Effector memory CD8-positive, alpha-beta T cell (primary cell): ENCODE measurements around the gene MTHFD1L.
A peak's percentile ranks its signal among the peaks of the same experiment; 100 is the strongest.

ENCODE experiments used
- ATAC-seq: fragments of 150-1000 bp; cut with Tn5 transposase; replicated peaks from 2 replicates; pipeline ENCODE4 v1.10.0; 2021; ENCODE audit warnings: mild to moderate bottlenecking, moderate library complexity
- DNase-seq, 3 experiments: peaks; one replicate each; pipeline ENCODE4 v3.0.0; 2021
- H3K27ac Mint-ChIP-seq, 2 donors: one replicate each; pipeline ENCODE4 v1.8.0; 2022; ENCODE audit warnings: mild to moderate bottlenecking in 2 of 2, mixed read lengths in 2 of 2, moderate library complexity in 2 of 2
- H3K27me3 Mint-ChIP-seq, 2 donors: one replicate each; pipeline ENCODE4 v1.8.0; 2022; ENCODE audit warnings: mixed read lengths in 2 of 2
- H3K36me3 Mint-ChIP-seq: one replicate; pipeline ENCODE4 v1.8.0; 2022; ENCODE audit warnings: mild to moderate bottlenecking, moderate library complexity, mixed read lengths; ENCODE audit not compliant: insufficient read depth
- H3K4me1 Mint-ChIP-seq, 2 donors: one replicate each; pipeline ENCODE4 v1.8.0; 2022; ENCODE audit warnings: low read depth in 2 of 2, mixed read lengths in 2 of 2
- H3K4me3 Mint-ChIP-seq, 2 donors: one replicate each; pipeline ENCODE4 v1.8.0; 2022; ENCODE audit warnings: mild to moderate bottlenecking in 2 of 2, mixed read lengths in 2 of 2, moderate library complexity in 2 of 2
- H3K9me3 Mint-ChIP-seq, 2 donors: one replicate each; pipeline ENCODE4 v1.8.0; 2022; ENCODE audit warnings: mixed read lengths in 2 of 2

The MTHFD1L gene

GRCh38 chr6:151016107-151016506 is 150.6 kb downstream of the MTHFD1L start:
- H3K27me3 Mint-ChIP-seq: no peaks in the 10 kb centered on the region
- peaks cover 3 to 5% of the 10 kb centered on the region in 2 donors for H3K4me1 Mint-ChIP-seq
- ATAC-seq (no peak), DNase-seq (no peak)
- peaks cover 4% of the 10 kb centered on the region for H3K36me3 Mint-ChIP-seq
- H3K27ac Mint-ChIP-seq: no peak overlapping the region
- H3K4me3 Mint-ChIP-seq: no peak overlapping the region
- H3K9me3 Mint-ChIP-seq: no peaks in the 10 kb centered on the region

- Mint-ChIP-seq H3K36me3 (peaks cover 4% of the 10 kb centered on the region), H3K4me1 (peaks cover 3 to 5% of the 10 kb centered on the region in 2 donors), H3K4me3 (no peak overlapping the region), H3K27ac (no peak overlapping the region), H3K27me3 (no peaks in the 10 kb centered on the region), H3K9me3 (no peaks in the 10 kb centered on the region)
- DNase-seq (no peak), ATAC-seq (no peak)
Observed at GRCh38 chr6:151018046-151018445, 152.5 kb downstream of the MTHFD1L start.

DNA sequence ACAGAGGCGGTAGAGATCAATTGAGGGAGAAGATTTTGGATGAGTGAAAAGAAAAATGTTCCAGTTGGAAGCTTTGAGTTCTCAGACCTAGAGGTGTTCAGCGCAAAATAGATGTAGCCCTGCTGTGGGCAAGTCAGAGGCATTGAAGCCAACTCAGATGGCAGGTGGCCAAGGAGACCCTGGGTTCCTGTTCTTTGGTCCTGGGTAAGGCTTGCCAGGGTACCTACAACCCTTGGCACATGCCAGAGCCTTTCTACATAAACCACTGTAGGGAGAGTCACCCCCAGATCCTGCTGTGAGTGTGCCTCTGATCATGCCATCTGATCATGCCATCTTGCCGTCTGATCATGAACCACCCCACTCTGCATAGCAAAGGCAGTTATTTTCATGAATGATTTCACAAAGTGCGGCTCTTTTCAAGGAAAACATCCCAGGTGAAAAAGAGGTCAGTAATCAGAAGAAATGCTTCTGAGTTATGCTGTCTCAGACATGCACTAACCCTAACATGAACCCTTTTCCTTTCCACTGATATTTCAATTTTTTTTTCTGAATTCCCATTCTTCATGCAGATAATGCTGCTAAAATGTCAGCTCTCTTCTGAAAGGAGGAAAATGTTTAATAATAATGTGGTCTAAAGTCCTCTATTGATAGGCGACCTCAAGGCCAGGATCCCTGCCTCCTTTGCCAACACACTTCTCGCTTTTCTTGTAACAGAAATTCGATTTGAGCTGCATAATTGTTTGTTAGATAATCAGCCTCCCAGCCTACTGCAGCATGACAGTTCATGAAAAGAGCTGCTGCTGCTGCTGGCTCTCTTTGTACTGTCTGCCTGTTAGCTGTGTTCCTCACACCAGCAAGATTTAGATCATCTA is 153.6 kb downstream of the MTHFD1L start:
- DNase-seq (no peak), ATAC-seq (no peak)
- Mint-ChIP-seq H3K36me3 (peaks cover 4% of the 10 kb centered on the region), H3K27me3 (no peaks in the 10 kb centered on the region), H3K9me3 (no peaks in the 10 kb centered on the region), H3K4me1 (peaks cover 3 to 5% of the 10 kb centered on the region in 2 donors), H3K27ac (no peak overlapping the region), H3K4me3 (no peak overlapping the region)

GRCh38 chr6:151021896-151022295 is 156.4 kb downstream of the MTHFD1L start:
- ATAC-seq (no peak), DNase-seq (no peak)
- Mint-ChIP-seq H3K4me1 (no peaks in the 10 kb centered on the region), H3K27me3 (no peaks in the 10 kb centered on the region), H3K27ac (no peak overlapping the region), H3K9me3 (no peaks in the 10 kb centered on the region), H3K36me3 (peaks cover 4% of the 10 kb centered on the region), H3K4me3 (no peak overlapping the region)

GRCh38 chr6:151022492-151022891 is 157.0 kb downstream of the MTHFD1L start:
- no peak for ATAC-seq
- no peaks in the 10 kb centered on the region for H3K27me3 Mint-ChIP-seq
- no peaks in the 10 kb centered on the region for H3K4me1 Mint-ChIP-seq
- no peaks in the 10 kb centered on the region for H3K9me3 Mint-ChIP-seq
- H3K27ac Mint-ChIP-seq: no peak overlapping the region
- DNase-seq: no peak
- H3K36me3 Mint-ChIP-seq: no peaks in the 10 kb centered on the region
- no peak overlapping the region for H3K4me3 Mint-ChIP-seq

- H3K4me1 Mint-ChIP-seq: peaks cover 2% of the 10 kb centered on the region in 2 donors
- no peaks in the 10 kb centered on the region for H3K27me3 Mint-ChIP-seq
- H3K9me3 Mint-ChIP-seq: no peaks in the 10 kb centered on the region
- no peak overlapping the region for H3K27ac Mint-ChIP-seq
- no peak overlapping the region for H3K4me3 Mint-ChIP-seq
- ATAC-seq: no peak
- H3K36me3 Mint-ChIP-seq: no peaks in the 10 kb centered on the region
- DNase-seq: no peak
Observed at GRCh38 chr6:151023342-151023741, 157.8 kb downstream of the MTHFD1L start.

DNA sequence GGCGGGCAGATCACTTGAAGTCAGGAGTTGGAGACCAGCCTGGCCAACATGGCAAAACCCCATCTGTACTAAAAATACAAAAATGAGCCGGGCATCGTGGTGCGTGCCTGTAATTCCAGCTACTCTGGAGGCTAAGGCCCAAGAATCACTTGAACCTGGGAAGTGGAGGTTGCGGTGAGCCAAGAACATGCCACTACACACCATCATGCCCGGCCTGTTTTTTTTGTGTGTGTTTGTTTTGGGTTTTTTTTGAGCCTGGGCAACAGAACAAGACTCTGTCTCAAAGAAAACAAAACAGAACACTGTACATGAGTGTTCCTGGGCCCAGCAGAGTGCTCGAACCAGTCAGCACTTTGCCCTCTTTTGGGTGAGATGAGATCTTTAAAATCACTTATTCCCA is 159.1 kb downstream of the MTHFD1L start:
- peaks cover 5 to 7% of the 10 kb centered on the region in 2 donors for H3K4me1 Mint-ChIP-seq
- no peak for DNase-seq
- no peaks in the 10 kb centered on the region for H3K36me3 Mint-ChIP-seq
- no peak overlapping the region for H3K27ac Mint-ChIP-seq
- ATAC-seq: no peak
- no peak overlapping the region for H3K4me3 Mint-ChIP-seq
- no peaks in the 10 kb centered on the region for H3K27me3 Mint-ChIP-seq
- no peaks in the 10 kb centered on the region for H3K9me3 Mint-ChIP-seq

- no peak overlapping the region for H3K4me3 Mint-ChIP-seq
- H3K36me3 Mint-ChIP-seq: no peaks in the 10 kb centered on the region
- no peaks in the 10 kb centered on the region for H3K9me3 Mint-ChIP-seq
- no peaks in the 10 kb centered on the region for H3K27me3 Mint-ChIP-seq
- H3K27ac Mint-ChIP-seq: no peak overlapping the region
- ATAC-seq: no peak
- peaks cover 5 to 7% of the 10 kb centered on the region in 2 donors for H3K4me1 Mint-ChIP-seq
- DNase-seq: no peak
Observed at GRCh38 chr6:151025076-151025475, 159.6 kb downstream of the MTHFD1L start.

DNA sequence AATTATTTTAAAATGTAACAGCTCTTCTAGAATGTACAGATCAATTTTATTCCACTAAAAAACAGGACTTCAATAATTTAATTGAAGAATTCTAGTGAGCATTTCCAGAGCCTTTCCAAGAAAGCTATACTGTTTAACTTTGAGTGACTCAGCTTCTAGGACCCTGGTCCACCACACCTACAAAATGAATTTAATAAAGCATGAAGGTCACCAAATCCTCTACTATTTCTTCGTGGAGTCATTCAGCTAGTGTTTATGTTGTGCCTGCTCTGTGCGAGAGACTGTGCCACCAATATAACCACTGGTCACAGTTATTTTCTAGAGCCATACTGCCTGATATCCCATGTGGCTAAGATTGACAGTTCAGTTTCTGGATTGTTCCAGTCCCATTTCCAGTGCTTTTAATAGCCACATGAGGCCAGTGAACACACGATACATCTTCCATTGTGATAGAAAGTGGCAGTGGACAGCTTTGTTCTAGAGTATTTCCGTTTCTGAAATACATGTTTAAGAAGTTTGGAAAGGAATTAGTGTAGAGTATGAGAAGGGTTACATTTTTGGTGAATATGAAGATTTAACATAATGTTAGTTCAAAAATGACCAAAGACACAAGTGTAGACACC is 160.7 kb downstream of the MTHFD1L start:
- H3K27ac Mint-ChIP-seq: no peak overlapping the region
- ATAC-seq (no peak), DNase-seq (no peak)
- H3K4me1 Mint-ChIP-seq: peaks cover 5 to 7% of the 10 kb centered on the region in 2 donors
- H3K27me3 Mint-ChIP-seq: no peaks in the 10 kb centered on the region
- no peaks in the 10 kb centered on the region for H3K9me3 Mint-ChIP-seq
- no peaks in the 10 kb centered on the region for H3K36me3 Mint-ChIP-seq
- no peak overlapping the region for H3K4me3 Mint-ChIP-seq

- H3K9me3 Mint-ChIP-seq: no peaks in the 10 kb centered on the region
- no peak for ATAC-seq
- no peaks in the 10 kb centered on the region for H3K27me3 Mint-ChIP-seq
- no peaks in the 10 kb centered on the region for H3K36me3 Mint-ChIP-seq
- DNase-seq: no peak
- no peak overlapping the region for H3K27ac Mint-ChIP-seq
- H3K4me3 Mint-ChIP-seq: no peak overlapping the region
- peaks cover 5 to 7% of the 10 kb centered on the region in 2 donors for H3K4me1 Mint-ChIP-seq
Observed at GRCh38 chr6:151027295-151027747, 161.8 kb downstream of the MTHFD1L start.

DNA sequence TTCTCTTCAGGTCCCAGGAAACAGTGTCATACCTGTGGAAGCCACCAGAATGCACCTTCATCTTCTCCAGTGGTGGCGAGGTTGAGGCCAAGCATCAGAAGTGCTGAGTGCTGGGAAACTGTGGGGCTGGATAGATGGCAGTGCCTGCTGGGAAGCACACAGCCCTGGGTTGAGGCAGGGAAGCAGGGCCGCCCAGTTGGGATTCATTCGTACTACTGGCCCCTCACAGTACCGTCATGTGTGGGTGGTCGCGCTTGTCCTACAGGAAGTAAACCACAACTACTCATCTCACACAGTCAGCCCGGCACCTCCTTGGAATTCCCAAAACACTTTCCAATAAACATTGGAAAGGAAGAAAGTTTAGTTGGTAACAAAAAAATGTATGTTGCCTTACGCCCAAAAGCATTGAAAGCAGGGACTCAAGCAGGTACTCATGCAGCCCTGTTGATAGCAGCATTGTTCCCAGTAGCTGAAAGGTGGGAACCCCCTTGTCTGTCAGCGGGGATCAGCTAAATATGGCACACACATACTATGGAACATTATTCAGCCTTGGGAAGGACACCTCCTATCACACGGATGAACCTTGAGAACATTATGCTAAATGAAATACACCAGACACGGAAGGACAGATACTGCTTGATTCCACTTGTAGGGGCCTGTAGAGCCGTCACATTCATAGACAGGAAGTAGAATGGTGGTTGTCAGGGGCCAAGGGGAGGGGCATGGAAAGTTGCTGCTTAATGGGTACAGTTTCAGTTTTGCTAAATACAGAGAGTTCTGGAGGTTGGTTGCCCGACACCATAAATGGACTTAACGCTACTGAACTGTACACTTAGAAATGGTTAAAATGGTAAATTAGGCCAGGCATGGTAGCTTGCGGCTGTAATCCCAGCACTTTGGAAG is 162.7 kb downstream of the MTHFD1L start:
- peak; percentile 47 for ATAC-seq
- Mint-ChIP-seq H3K36me3 (no peaks in the 10 kb centered on the region), H3K4me3 (no peak overlapping the region), H3K4me1 (peaks cover 5 to 7% of the 10 kb centered on the region in 2 donors), H3K27ac (peak overlapping the region; percentile 10 to 41), H3K9me3 (no peaks in the 10 kb centered on the region), H3K27me3 (no peaks in the 10 kb centered on the region)
- peak in 1 of 3 experiments; percentile 2 for DNase-seq

DNA sequence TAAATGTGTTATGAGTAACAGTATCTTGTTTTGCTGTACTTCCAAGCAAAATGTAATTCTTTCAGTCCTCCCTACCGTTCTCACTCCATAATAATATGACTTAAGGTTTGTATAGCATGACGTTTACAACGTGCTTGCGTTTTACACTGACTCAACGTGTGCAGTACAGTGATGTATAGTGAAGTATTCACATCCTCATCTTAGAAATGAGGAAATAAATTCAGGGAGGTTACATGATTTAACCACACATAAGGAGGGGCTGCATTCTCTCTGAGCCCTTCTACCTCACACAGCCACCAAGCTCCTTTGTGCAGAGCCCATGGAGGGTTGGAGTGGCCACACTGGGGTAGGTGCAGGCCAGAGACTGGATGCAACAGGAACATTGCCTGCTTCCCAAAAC is 164.5 kb downstream of the MTHFD1L start:
- no peak for ATAC-seq
- no peak for DNase-seq
- H3K4me1 Mint-ChIP-seq: peaks cover 5 to 7% of the 10 kb centered on the region in 2 donors
- H3K27me3 Mint-ChIP-seq: no peaks in the 10 kb centered on the region
- no peak overlapping the region for H3K4me3 Mint-ChIP-seq
- no peaks in the 10 kb centered on the region for H3K36me3 Mint-ChIP-seq
- no peak overlapping the region for H3K27ac Mint-ChIP-seq
- H3K9me3 Mint-ChIP-seq: no peaks in the 10 kb centered on the region

GRCh38 chr6:151032034-151032433 is 166.5 kb downstream of the MTHFD1L start:
- ATAC-seq: no peak
- Mint-ChIP-seq H3K27ac (no peak overlapping the region), H3K36me3 (no peaks in the 10 kb centered on the region), H3K4me3 (no peak overlapping the region), H3K4me1 (peaks cover 5 to 7% of the 10 kb centered on the region in 2 donors), H3K27me3 (no peaks in the 10 kb centered on the region), H3K9me3 (no peaks in the 10 kb centered on the region)
- DNase-seq: no peak
